Ovary (tissue), 9 donors: ENCODE measurements around the gene CCT3. TPM values are rescaled to one million over a fixed set of nuclear protein-coding genes. Genes with fewer than 3 reads are reported as not detected.
A peak's percentile ranks its signal among the peaks of the same experiment; 100 is the strongest.

Experiments
- DNase-seq, 5 donors: peaks; one replicate each; pipeline ENCODE4 v3.0.0-alpha.2; 2019 to 2020
- H3K27ac ChIP-seq, 2 donors: fragments of 200-600 bp; one replicate each; pipeline versions ENCODE4 v1.5.1 to v1.8.0; 2019 to 2022
- H3K27me3 ChIP-seq: fragments of 200-600 bp; one replicate; pipeline ENCODE4 v1.8.0; 2022
- H3K36me3 ChIP-seq: fragments of 200-600 bp; sonication (generic); one replicate; pipeline ENCODE4 v1.5.1; 2019
- H3K4me1 ChIP-seq: one replicate; pipeline ENCODE4 v1.8.1; 2013; ENCODE audit warnings: mild to moderate bottlenecking, moderate library complexity; ENCODE audit not compliant: insufficient read depth
- H3K4me3 ChIP-seq: fragments of 200-600 bp; sonication (generic); one replicate; pipeline ENCODE4 v1.5.1; 2017
- H3K9me3 ChIP-seq, 2 donors: fragments of 200-600 bp in 1 of 2; sonication (generic) in 1 of 2; one replicate each; pipeline versions ENCODE4 v1.5.1 to v1.8.1; 2013 to 2019; ENCODE audit warnings: mild to moderate bottlenecking in 1 of 2, moderate library complexity in 1 of 2
- EP300 ChIP-seq: sonication (generic); formaldehyde crosslinking; IDR thresholded peaks from one replicate; pipeline ENCODE4 v1.6.1; 2017; ENCODE audit warnings: antibody characterized with exemption
- POLR2A ChIP-seq: fragments of 450-650 bp; IDR thresholded peaks from one replicate; pipeline ENCODE4 v1.6.1; 2017; ENCODE audit warnings: antibody characterized with exemption, mild to moderate bottlenecking, moderate library complexity
- WGBS, 3 donors: extraction: QIAGEN DNeasy Blood & Tissue Kit in 1 of 3; methylation state at CpG; one replicate each; pipeline versions ENCODE4 v1.1.5 to v1.1.7; 2013 to 2017; 5-methylcytosine and 5-hydroxymethylcytosine counted together
- intact Hi-C, 4 donors: fragments of 100-400 bp; cut with DNase I; formaldehyde crosslinking; loops; one replicate each; pipeline versions ENCODE4 v1.11.0 to v1.15.1; 2022 to 2023
- polyA plus RNA-seq, 2 donors: library from polyadenylated mRNA; stranded (reverse); fragments of 200-250 nt in 1 of 2; fragments of 350-450 nt in 1 of 2; fragmentation: Illumina TruSeq in 1 of 2; extraction: RNeasy Lipid Tissue Mini Kit (QIAGEN cat#74804) in 1 of 2; gene quantifications; one replicate each; pipeline ENCODE4 v1.2.3, GENCODE V29; 2013 to 2014
- total RNA-seq, 7 donors: library from RNA; depleted of rRNA in 2 of 7; stranded (reverse); fragments of >200 nt in 2 of 7; fragmentation: NEBNext Ultra II Directional in 3 of 7; extraction: Animal tissue kit (Norgen Biotek cat#: 25700) in 3 of 7; gene quantifications; one replicate each; pipeline versions ENCODE4 v1.1.0 to v1.2.4, GENCODE V29; 2016 to 2023
- TF ChIP-seq, protein P1 (sequence below), 3 donors: fragments of 450-650 bp in 2 of 3; fragments of 200-600 bp in 1 of 3; IDR thresholded peaks; one replicate each; pipeline versions ENCODE4 v1.5.1 to v1.8.0; 2016 to 2022; ENCODE audit warnings: antibody characterized with exemption in 3 of 3, mild to moderate bottlenecking in 1 of 3
- donor health status: DM: no; HTN: no; CAD: no; lungs with moderate emphysema.
- donor health status: DM: no; HTN: no; CAD: no.
- donor health status: Bipolar disorder and iron deficiency.
- donor health status: DM: yes; HTN: yes; CAD: no.
- donor health status: DM: no; HTN: no; CAD: no.
- donor health status: DM: yes; HTN: yes; CAD: no.

The CCT3 gene
- total and polyA plus RNA-seq, 9 donors: 119 to 230 (median 175) TPM

DNA sequence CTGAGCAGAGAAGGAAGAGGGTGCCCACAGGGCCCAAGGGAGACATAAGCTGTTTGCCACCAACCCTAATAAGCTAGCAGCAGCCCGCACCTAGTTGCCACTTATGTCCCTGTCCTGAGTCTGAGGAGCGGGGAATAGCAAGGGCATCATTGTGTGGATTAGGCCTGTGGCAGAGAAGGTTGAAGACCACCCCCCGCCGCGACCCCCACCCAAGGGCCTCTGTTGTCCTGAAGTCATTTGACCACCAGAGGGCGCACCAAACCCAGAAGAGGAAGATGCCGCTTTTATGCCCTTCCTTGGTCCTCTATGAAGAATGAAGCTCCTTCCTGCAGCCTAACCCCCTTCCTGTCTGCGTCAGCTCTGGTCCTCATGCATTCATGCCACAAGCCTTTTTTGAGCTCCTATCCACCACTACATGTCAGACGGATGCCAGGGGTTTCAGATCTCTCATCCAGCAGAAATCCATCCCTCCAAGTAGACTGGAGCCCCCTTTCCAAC lies 47.5 kb upstream of the CCT3 start:
- Histone ChIP-seq H3K36me3 (no peaks in the 10 kb centered on the region), H3K4me1 (peaks cover 6% of the 10 kb centered on the region), H3K27ac (no peak overlapping the region), H3K9me3 (no peaks in the 10 kb centered on the region), H3K27me3 (no peaks in the 10 kb centered on the region), H3K4me3 (no peak overlapping the region)
- 17 to 19% (median 19%) methylated on average over 9 of the region's 9 CpGs for WGBS, 3 donors
- peak; percentile 51 to 77 (median 71) for DNase-seq
- intact Hi-C loops: loop anchor here (1.0 to 10.0 kb wide), 6 partner anchors 28 to 219 kb away; partner anchors contain the start of gene GPATCH4 (in 1 of the 4)
- TF ChIP-seq POLR2A (no peak), EP300 (no peak)
- TF ChIP-seq, protein P1, sequence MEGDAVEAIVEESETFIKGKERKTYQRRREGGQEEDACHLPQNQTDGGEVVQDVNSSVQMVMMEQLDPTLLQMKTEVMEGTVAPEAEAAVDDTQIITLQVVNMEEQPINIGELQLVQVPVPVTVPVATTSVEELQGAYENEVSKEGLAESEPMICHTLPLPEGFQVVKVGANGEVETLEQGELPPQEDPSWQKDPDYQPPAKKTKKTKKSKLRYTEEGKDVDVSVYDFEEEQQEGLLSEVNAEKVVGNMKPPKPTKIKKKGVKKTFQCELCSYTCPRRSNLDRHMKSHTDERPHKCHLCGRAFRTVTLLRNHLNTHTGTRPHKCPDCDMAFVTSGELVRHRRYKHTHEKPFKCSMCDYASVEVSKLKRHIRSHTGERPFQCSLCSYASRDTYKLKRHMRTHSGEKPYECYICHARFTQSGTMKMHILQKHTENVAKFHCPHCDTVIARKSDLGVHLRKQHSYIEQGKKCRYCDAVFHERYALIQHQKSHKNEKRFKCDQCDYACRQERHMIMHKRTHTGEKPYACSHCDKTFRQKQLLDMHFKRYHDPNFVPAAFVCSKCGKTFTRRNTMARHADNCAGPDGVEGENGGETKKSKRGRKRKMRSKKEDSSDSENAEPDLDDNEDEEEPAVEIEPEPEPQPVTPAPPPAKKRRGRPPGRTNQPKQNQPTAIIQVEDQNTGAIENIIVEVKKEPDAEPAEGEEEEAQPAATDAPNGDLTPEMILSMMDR (IDR thresholded peaks at IDR 0.05): peak; percentile 28 to 84 (median 77)

DNA sequence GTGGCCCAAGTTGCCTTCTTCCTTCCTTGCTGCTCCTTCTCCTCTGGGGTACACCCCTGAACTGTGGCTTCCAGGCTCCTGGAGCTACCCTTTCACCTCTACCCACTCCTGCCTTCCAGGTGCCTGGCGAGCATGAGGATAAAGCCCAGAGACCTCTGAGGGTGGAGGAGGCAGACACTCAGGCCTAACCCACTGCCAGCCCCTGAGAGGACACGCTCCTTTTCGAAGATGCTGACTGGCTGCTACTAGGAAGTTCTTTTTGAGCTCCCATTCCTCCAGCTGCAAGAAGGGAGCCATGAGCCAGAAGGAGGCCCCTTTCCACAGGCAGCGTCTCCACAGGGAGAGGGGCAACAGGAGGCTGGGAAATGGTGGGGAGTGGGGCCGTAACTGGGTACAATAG lies 46.6 kb upstream of the CCT3 start:
- 93 to 94% (median 94%) methylated on average over 5 of the region's 5 CpGs for WGBS, 3 donors
- Histone ChIP-seq H3K4me3 (no peak overlapping the region), H3K9me3 (no peaks in the 10 kb centered on the region), H3K4me1 (peaks cover 6% of the 10 kb centered on the region), H3K27me3 (no peaks in the 10 kb centered on the region), H3K27ac (no peak overlapping the region), H3K36me3 (no peaks in the 10 kb centered on the region)
- intact Hi-C loops: loop anchor here in 3 of 4 donors (1.0 to 10.0 kb wide), 4 partner anchors 27 to 220 kb away; partner anchors contain the start of gene GPATCH4 (in 1 of the 3)
- DNase-seq: no peak
- TF ChIP-seq EP300 (no peak), POLR2A (no peak)
- TF ChIP-seq, protein P1 (IDR thresholded peaks at IDR 0.05): no peak

DNA sequence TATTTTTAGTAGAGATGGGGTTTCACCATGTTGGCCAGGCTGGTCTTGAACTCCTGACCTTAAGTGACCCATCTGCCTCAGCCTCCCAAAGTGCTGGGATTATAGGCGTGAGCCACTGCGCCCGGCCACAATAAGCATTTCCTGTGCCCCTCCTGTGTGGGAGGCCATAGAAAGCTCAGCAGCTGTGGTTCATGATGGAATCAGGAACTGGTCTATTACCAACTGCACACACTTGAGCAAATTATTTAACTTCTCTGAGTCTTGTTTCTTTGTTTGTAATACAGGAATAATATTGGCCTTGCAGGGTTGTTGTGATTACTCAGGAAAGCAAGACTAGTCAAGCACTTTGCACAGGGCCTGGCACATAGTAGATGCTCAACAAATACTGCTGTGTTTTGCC lies 45.9 kb upstream of the CCT3 start:
- intact Hi-C loops: loop anchor here in 2 of 4 donors (10.0 kb wide), 2 partner anchors 61 to 221 kb away; partner anchors contain the start of gene GPATCH4 (in 1 of the 2)
- H3K27ac ChIP-seq: no peak overlapping the region
- TF ChIP-seq, protein P1 (IDR thresholded peaks at IDR 0.05): no peak
- TF ChIP-seq POLR2A (no peak), EP300 (no peak)

DNA sequence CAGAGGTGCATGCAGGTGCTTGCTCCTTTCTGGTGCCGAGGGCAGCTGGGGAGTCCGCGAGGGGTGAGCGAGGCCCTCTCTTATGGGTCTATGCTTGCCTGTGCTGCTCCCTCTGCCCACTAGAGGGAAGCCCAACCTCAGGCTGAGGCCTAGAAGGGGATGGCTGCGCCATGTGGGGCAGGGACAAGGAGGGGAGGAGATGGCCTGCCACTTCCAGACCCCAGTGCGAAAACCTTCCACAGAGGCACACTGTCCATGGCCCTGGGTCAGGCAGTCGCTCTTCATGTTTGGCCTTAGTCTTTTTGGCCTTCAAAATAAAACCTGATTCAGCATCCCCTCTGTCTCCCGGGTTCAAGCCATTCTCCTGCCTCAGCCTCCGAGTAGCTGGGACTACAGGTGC lies 44.9 kb upstream of the CCT3 start:
- Histone ChIP-seq H3K27me3 (no peaks in the 10 kb centered on the region), H3K4me1 (peaks cover 3% of the 10 kb centered on the region), H3K4me3 (no peak overlapping the region), H3K27ac (no peak overlapping the region), H3K36me3 (no peaks in the 10 kb centered on the region), H3K9me3 (no peaks in the 10 kb centered on the region)
- intact Hi-C loops: loop anchor here in 2 of 4 donors (10.0 kb wide), 2 partner anchors 62 to 222 kb away; partner anchors contain the start of gene GPATCH4 (in 1 of the 2)
- WGBS, 3 donors: 54 to 70% (median 64%) methylated on average over 9 of the region's 9 CpGs
- TF ChIP-seq EP300: no peak
- peak in 3 of 5 donors; percentile 35 to 57 (median 49) for DNase-seq

More for the DNA sequence above, 45.9 kb upstream of the CCT3 start:
- H3K4me3 ChIP-seq: no peak overlapping the region
- WGBS, 3 donors: 55 to 67% (median 65%) methylated on average over 3 of the region's 3 CpGs
- H3K36me3 ChIP-seq: no peaks in the 10 kb centered on the region
- peaks cover 6% of the 10 kb centered on the region for H3K4me1 ChIP-seq
- no peaks in the 10 kb centered on the region for H3K27me3 ChIP-seq
- DNase-seq: no peak
- H3K9me3 ChIP-seq: no peaks in the 10 kb centered on the region

DNA sequence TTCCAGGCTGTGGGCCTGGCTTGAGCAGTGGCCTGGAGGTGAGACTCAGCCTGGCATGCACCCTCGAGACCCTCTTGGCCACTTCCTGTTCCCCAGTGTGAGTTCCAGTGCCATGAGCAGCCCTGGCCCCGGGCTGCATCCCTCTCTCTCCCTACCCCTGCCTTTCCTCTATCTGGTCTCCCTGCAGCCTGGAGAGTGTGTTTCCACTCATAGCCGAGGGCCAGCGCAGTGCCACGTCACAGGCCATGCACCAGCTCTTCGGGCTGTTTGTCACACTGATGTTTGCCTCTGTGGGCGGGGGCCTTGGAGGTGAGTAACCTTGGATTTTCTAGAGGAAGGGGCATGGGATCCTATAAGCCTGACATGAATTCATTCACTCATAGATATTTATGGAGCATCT lies 44.5 kb upstream of the CCT3 start:
- Histone ChIP-seq H3K9me3 (no peaks in the 10 kb centered on the region), H3K36me3 (no peaks in the 10 kb centered on the region), H3K27ac (no peak overlapping the region), H3K4me1 (no peaks in the 10 kb centered on the region), H3K27me3 (no peaks in the 10 kb centered on the region), H3K4me3 (no peak overlapping the region)
- no peak for TF ChIP-seq POLR2A
- 51 to 69% (median 58%) methylated on average over 7 of the region's 7 CpGs for WGBS, 3 donors
- intact Hi-C loops: loop anchor here in 2 of 4 donors (10.0 kb wide), 2 partner anchors 62 to 222 kb away; partner anchors contain the start of gene GPATCH4 (in 1 of the 2)
- no peak for DNase-seq
